GM12878 (cell line): Measurements from ENCODE around the gene RNF150. TPM values are rescaled to one million over a fixed set of nuclear protein-coding genes. Genes with fewer than 3 reads are reported as not detected.

Experiments used
- ATAC-seq: fragments of 200-7000 bp; cut with Tn5 transposase; 3 replicates; pipeline ENCODE4 v1.9.1; 2020; ENCODE audit warnings: mild to moderate bottlenecking, moderate library complexity
- BruUV-seq: library from RNA; stranded (reverse); fragments of 400-500 nt; replicated peaks from 2 replicates; lab custom pipeline; 2021; lab: Mats Ljungman, UMichigan
- CTCF ChIA-PET: fragments of 300-600 bp; sonication (Branson Sonifier 250); formaldehyde crosslinking; extraction: SDS; loops from one replicate; lab custom pipeline; 2021; ENCODE audit warnings: inconsistent platforms; lab: Yijun Ruan, JAX
- POLR2A ChIA-PET: fragments of 350-600 bp; formaldehyde crosslinking; extraction: SDS; loops from one replicate; lab custom pipeline; 2021; ENCODE audit warnings: inconsistent platforms; lab: Charles Lee
- RAD21 ChIA-PET: fragments of 300-600 bp; sonication (Branson Sonifier 250); formaldehyde crosslinking; loops from one replicate; lab custom pipeline; 2023; ENCODE audit warnings: antibody characterized with exemption; ENCODE audit not compliant: unreplicated experiment; lab: Charles Lee
- SMC1A ChIA-PET: fragments of 300-600 bp; sonication (Branson Sonifier 250); formaldehyde crosslinking; loops from one replicate; lab custom pipeline; 2023; ENCODE audit not compliant: unreplicated experiment, uncharacterized antibody; lab: Charles Lee
- DNase-seq: peaks from one replicate; pipeline ENCODE4 v3.0.0-alpha.2; 2011; ENCODE audit warnings: low read depth, low spot score
- FAIRE-seq: peaks from 3 replicates; lab custom pipeline; 2011; peaks lifted over from hg19 to GRCh38; lab: Jason Lieb, UNC
- H2AFZ ChIP-seq: 2 replicates; pipeline ENCODE4 v1.6.0; 2011; ENCODE audit warnings: low read depth, low read length, control low read depth; ENCODE audit not compliant: control insufficient read depth
- H3K27ac ChIP-seq: 2 replicates; pipeline ENCODE4 v1.5.1; 2011; ENCODE audit warnings: control low read depth; ENCODE audit not compliant: control insufficient read depth, insufficient read depth
- H3K27me3 ChIP-seq, 2 experiments: replicated peaks in 1 of 2; 2 replicates each; pipeline versions ENCODE4 v1.6.0 to v1.6.1; 2011; ENCODE audit warnings: low read length in 1 of 2; ENCODE audit not compliant: control insufficient read depth in 2 of 2, insufficient read depth in 2 of 2
- H3K36me3 ChIP-seq, 2 experiments: 2 replicates each; pipeline ENCODE4 v1.5.1; 2011; ENCODE audit warnings: low read length in 1 of 2; ENCODE audit not compliant: control insufficient read depth in 2 of 2, insufficient read depth in 2 of 2
- H3K4me1 ChIP-seq: 2 replicates; pipeline ENCODE4 v1.6.1; 2011; ENCODE audit warnings: mild to moderate bottlenecking, low read length, moderate library complexity, mixed read lengths; ENCODE audit not compliant: control insufficient read depth, insufficient read depth
- H3K4me2 ChIP-seq: 2 replicates; pipeline ENCODE4 v1.6.0; 2011; ENCODE audit warnings: control low read depth; ENCODE audit not compliant: control insufficient read depth, insufficient read depth
- H3K4me3 ChIP-seq: fragments of 200-600 bp; sonication (generic); 2 replicates; pipeline ENCODE4 v1.5.1; 2016
- H3K79me2 ChIP-seq: 2 replicates; pipeline ENCODE4 v1.6.0; 2011; ENCODE audit warnings: low read length; ENCODE audit not compliant: control insufficient read depth, insufficient read depth
- H3K9ac ChIP-seq: 2 replicates; pipeline ENCODE4 v1.8.0; 2011; ENCODE audit warnings: low read length, control low read depth, mixed read lengths; ENCODE audit not compliant: control insufficient read depth, insufficient read depth
- H3K9me3 ChIP-seq: replicated peaks from 3 replicates; pipeline ENCODE4 v1.5.1; 2011; ENCODE audit warnings: mild to moderate bottlenecking, low read length; ENCODE audit not compliant: control insufficient read depth, insufficient read depth
- H4K20me1 ChIP-seq: 2 replicates; pipeline ENCODE4 v1.6.0; 2011; ENCODE audit not compliant: control insufficient read depth, insufficient read depth
- CREM ChIP-seq: IDR thresholded peaks from 2 replicates; pipeline ENCODE4 v1.6.1; 2014; ENCODE audit warnings: antibody characterized with exemption, low read depth
- EGR1 ChIP-seq, 2 experiments: IDR thresholded peaks; 1 replicate in 1 of 2; 2 replicates in 1 of 2; pipeline ENCODE4 v1.6.1; 2011 to 2012; ENCODE audit warnings: low read depth in 2 of 2, low read length in 2 of 2, borderline replicate concordance in 1 of 2, mild to moderate bottlenecking in 1 of 2, moderate library complexity in 1 of 2
- EZH2 ChIP-seq: IDR thresholded peaks from 2 replicates; pipeline ENCODE4 v1.6.1; 2012; ENCODE audit warnings: low read depth, mild to moderate bottlenecking, control low read depth, inconsistent platforms, low read length, borderline replicate concordance; ENCODE audit not compliant: control insufficient read depth
- GATAD2B ChIP-seq: fragments of 450-650 bp; conservative IDR thresholded peaks from 2 replicates; pipeline ENCODE4 v1.6.1; 2017; ENCODE audit warnings: low read depth, mild to moderate bottlenecking, moderate library complexity
- LARP7 ChIP-seq: fragments of 450-650 bp; IDR thresholded peaks from 2 replicates; pipeline ENCODE4 v1.6.1; 2017; ENCODE audit warnings: mild to moderate bottlenecking
- MEF2A ChIP-seq: IDR thresholded peaks from 2 replicates; pipeline ENCODE4 v1.6.1; 2011; ENCODE audit warnings: low read depth, mild to moderate bottlenecking, low read length, moderate library complexity; ENCODE audit not compliant: insufficient read depth
- RAD21 ChIP-seq: IDR thresholded peaks from 2 replicates; pipeline ENCODE4 v1.6.1; 2011; ENCODE audit warnings: mild to moderate bottlenecking, low read depth, low read length, moderate library complexity; ENCODE audit not compliant: insufficient read depth
- RAD51 ChIP-seq: fragments of 450-650 bp; IDR thresholded peaks from 2 replicates; pipeline ENCODE4 v1.6.1; 2016; ENCODE audit warnings: moderate library complexity, mild to moderate bottlenecking, inconsistent platforms
- RB1 ChIP-seq: fragments of 450-650 bp; formaldehyde crosslinking; IDR thresholded peaks from 2 replicates; pipeline ENCODE4 v1.6.1; 2017; ENCODE audit warnings: mild to moderate bottlenecking, borderline replicate concordance
- RBBP5 ChIP-seq: fragments of 200-600 bp; sonication (generic); conservative IDR thresholded peaks from 2 replicates; pipeline ENCODE4 v1.6.1; 2016
- SIX5 ChIP-seq: IDR thresholded peaks from 2 replicates; pipeline ENCODE4 v1.6.1; 2011; ENCODE audit warnings: mild to moderate bottlenecking, low read depth, low read length, moderate library complexity; ENCODE audit not compliant: severe bottlenecking
- SMAD1 ChIP-seq: fragments of 450-650 bp; IDR thresholded peaks from 2 replicates; pipeline ENCODE4 v1.6.1; 2018; ENCODE audit warnings: mild to moderate bottlenecking, low read depth; ENCODE audit not compliant: partially characterized antibody
- SMAD5 ChIP-seq: IDR thresholded peaks from 2 replicates; pipeline ENCODE4 v1.6.1; 2016; ENCODE audit warnings: antibody characterized with exemption, low read depth
- SREBF2 ChIP-seq: IDR thresholded peaks from 2 replicates; pipeline ENCODE4 v1.6.1; 2012; ENCODE audit warnings: mild to moderate bottlenecking, low read length
- ZBED1 ChIP-seq: IDR thresholded peaks from 2 replicates; pipeline ENCODE4 v1.6.1; 2016; ENCODE audit warnings: borderline replicate concordance
- WGBS: methylation state at CpG from one replicate; pipeline ENCODE4 v1.1.6; 2016; ENCODE audit warnings: low lambda C conversion rate; ENCODE audit not compliant: insufficient replicate concordance, insufficient coverage; ENCODE audit errors: missing lambda C conversion rate; 5-methylcytosine and 5-hydroxymethylcytosine counted together
- in situ Hi-C: fragments of 300-500 bp; cut with MboI; formaldehyde crosslinking; loops from 9 replicates; pipeline ENCODE4 v1.14.3; 2018; ENCODE audit warnings: mixed read lengths
- intact Hi-C: fragments of 100-400 bp; cut with micrococcal nuclease; formaldehyde crosslinking; loops from one replicate; pipeline ENCODE4 v1.14.2; 2022; ENCODE audit not compliant: unreplicated experiment
- polyA plus RNA-seq, 11 experiments: library from polyadenylated mRNA; depleted of rRNA in 4 of 11; unstranded in 6 of 11; stranded (reverse) in 5 of 11; fragments of >200 nt; fragmentation: Nextera tagmentation in 4 of 11; fragmentation: Illumina TruSeq in 1 of 11; extraction: Ambion mirVana in 4 of 11; extraction: Trizol in 1 of 11; gene quantifications; 1 replicate in 1 of 11; 2 replicates in 10 of 11; pipeline versions ENCODE4 v1.2.1 to v1.2.3, GENCODE V29; 2011 to 2016; ENCODE audit warnings: inconsistent platforms in 2 of 11, missing spikeins in 2 of 11, low read depth in 1 of 11
- total RNA-seq, 4 experiments: library from RNA; depleted of rRNA in 3 of 4; stranded (reverse); fragments of >200 nt in 3 of 4; fragmentation: Illumina TruSeq in 1 of 4; extraction: Trizol in 1 of 4; gene quantifications; 2 replicates each; pipeline versions ENCODE4 v1.2.1 to v1.2.3, GENCODE V29; 2013 to 2021

The RNF150 gene
- total and polyA plus RNA-seq, 10 of the 15 experiments (the other 5 are each of a cell fraction or from before 2014, with no cell fraction given) = 0.01 to 2.3 (median 0.04) TPM; not detected in 6

- ChIA-PET RAD21 (no interaction called here), POLR2A (no interaction called here), SMC1A (no interaction called here), CTCF (no interaction called here)
- Histone ChIP-seq H3K36me3 (no peaks in the 10 kb centered on the region), H3K9ac (no peak overlapping the region), H3K27me3 (peaks cover 0 to 3% of the 10 kb centered on the region in 2 experiments; a peak in 1 of 4 replicates), H3K27ac (no peak overlapping the region), H3K4me3 (no peak overlapping the region), H3K9me3 (no peaks in the 10 kb centered on the region), H3K79me2 (no peaks in the 10 kb centered on the region), H4K20me1 (no peaks in the 10 kb centered on the region), H2AFZ (no peak overlapping the region), H3K4me1 (no peaks in the 10 kb centered on the region), H3K4me2 (no peak overlapping the region)
- TF ChIP-seq RAD51 (no peak), LARP7 (no peak), EZH2 (no peak), RAD21 (no peak), RBBP5 (no peak), EGR1 (IDR thresholded peaks at IDR 0.05; ENCODE audit: borderline replicate concordance in 1 of 2, low read depth in 2 of 2, low read length in 2 of 2) (no peak), RB1 (no peak)
- no peak for FAIRE-seq
- in situ Hi-C loops = no loop called here
- BruUV-seq = no TSS peak
- ATAC-seq = no peak
- 42% methylated on average over 6 of the region's 6 CpGs for WGBS
- DNase-seq = no peak
- intact Hi-C loops = no loop called here
Measured at GRCh38 chr4:140937866-140938265, 195.4 kb downstream of the RNF150 start.

- H2AFZ ChIP-seq = no peak overlapping the region
- no peaks in the 10 kb centered on the region for H3K36me3 ChIP-seq
- H3K4me3 ChIP-seq = no peak overlapping the region
- no peaks in the 10 kb centered on the region for H3K9me3 ChIP-seq
- no TSS peak for BruUV-seq
- in situ Hi-C loops = no loop called here
- ChIA-PET RAD21 (no interaction called here), CTCF (no interaction called here), POLR2A (no interaction called here), SMC1A (no interaction called here)
- WGBS = 0% methylated on average over 4 of the region's 4 CpGs
- peaks cover 0 to 3% of the 10 kb centered on the region in 2 experiments; a peak in 2 of 4 replicates for H3K27me3 ChIP-seq
- H3K4me1 ChIP-seq = no peaks in the 10 kb centered on the region
- H3K9ac ChIP-seq = no peak overlapping the region
- no peak for TF ChIP-seq SIX5
- TF ChIP-seq GATAD2B = no peak
- no peak for TF ChIP-seq SMAD1
- TF ChIP-seq ZBED1 = no peak
- TF ChIP-seq SREBF2 = no peak
- TF ChIP-seq SMAD5 = no peak
- TF ChIP-seq MEF2A = no peak
- TF ChIP-seq CREM = no peak
- H4K20me1 ChIP-seq = no peaks in the 10 kb centered on the region
- H3K79me2 ChIP-seq = no peaks in the 10 kb centered on the region
- DNase-seq (no peak), FAIRE-seq (no peak), ATAC-seq (no peak)
- intact Hi-C loops = no loop called here
- no peak overlapping the region for H3K4me2 ChIP-seq
- H3K27ac ChIP-seq = no peak overlapping the region
Measured at GRCh38 chr4:140935254-140935653, 198.0 kb downstream of the RNF150 start.
